ENCODE results near the gene TEDC1. TPM values are rescaled to one million over a fixed set of nuclear protein-coding genes. Genes with fewer than 3 reads are reported as not detected.

The TEDC1 gene
- total RNA-seq, 1 experiment from 2014 or later, result 17.6 TPM

GRCh38 chr14:105480807-105481801 is 9.9 kb upstream of the TEDC1 start:
- peak overlapping the region; percentile 75 for H3K4me3 Mint-ChIP-seq (ENCODE audit: unreplicated experiment)
- ChIA-PET CTCF (interaction anchor here (0.5 to 2.3 kb wide), 35 partner anchors 9 to 1337 kb away, joined by 3 to 45 read pairs (median 3); no protein-coding TSS in a partner anchor), POLR2A (interaction anchor here (0.6 to 2.5 kb wide), 10 partner anchors 9 to 713 kb away, joined by 3 to 30 read pairs (median 4); partner anchors contain the start of gene BRF1)
- intact Hi-C loops (cut with micrococcal nuclease), result loop anchor here (1.0 to 2.0 kb wide), 2 partner anchors 9 to 50 kb away; no protein-coding TSS in a partner anchor
- peaks cover 12% of the 10 kb centered on the region for H3K36me3 Mint-ChIP-seq (ENCODE audit: insufficient read depth, unreplicated experiment)
- DNase-seq (ENCODE audit: unreplicated experiment), result peak; percentile 88
- H3K27me3 Mint-ChIP-seq (ENCODE audit: insufficient read depth, unreplicated experiment), result no peaks in the 10 kb centered on the region
- peak; percentile 98 for TF ChIP-seq CTCF (IDR thresholded peaks at IDR 0.05; ENCODE audit: unreplicated experiment)
- no peaks in the 10 kb centered on the region for H3K9me3 Mint-ChIP-seq (ENCODE audit: unreplicated experiment)
- peaks cover 24% of the 10 kb centered on the region for H3K4me1 Mint-ChIP-seq (ENCODE audit: insufficient read depth, unreplicated experiment)
- TSS peak; percentile 86 for BruUV-seq (replicated peaks)
- H3K27ac Mint-ChIP-seq (ENCODE audit: low read depth, unreplicated experiment), result peak overlapping the region; percentile 99

- no peaks in the 10 kb centered on the region for H3K27me3 Mint-ChIP-seq (ENCODE audit: insufficient read depth, unreplicated experiment)
- BruUV-seq (replicated peaks), result TSS peak; percentile 64
- ChIA-PET POLR2A (interaction anchor here (0.7 to 2.5 kb wide), 6 partner anchors 8 to 714 kb away, joined by 3 to 30 read pairs (median 4); no protein-coding TSS in a partner anchor), CTCF (interaction anchor here (0.5 to 2.3 kb wide), 14 partner anchors 8 to 294 kb away, joined by 3 to 45 read pairs (median 4); no protein-coding TSS in a partner anchor)
- H3K27ac Mint-ChIP-seq (ENCODE audit: low read depth, unreplicated experiment), result peak overlapping the region; percentile 99
- intact Hi-C loops (cut with micrococcal nuclease), result loop anchor here (1.0 to 2.0 kb wide), 2 partner anchors 8 to 51 kb away; no protein-coding TSS in a partner anchor
- peaks cover 12% of the 10 kb centered on the region for H3K36me3 Mint-ChIP-seq (ENCODE audit: insufficient read depth, unreplicated experiment)
- peak; percentile 96 for DNase-seq (ENCODE audit: unreplicated experiment)
- H3K9me3 Mint-ChIP-seq (ENCODE audit: unreplicated experiment), result no peaks in the 10 kb centered on the region
- peak overlapping the region; percentile 75 for H3K4me3 Mint-ChIP-seq (ENCODE audit: unreplicated experiment)
- no peak for TF ChIP-seq CTCF (IDR thresholded peaks at IDR 0.05; ENCODE audit: unreplicated experiment)
- peaks cover 24% of the 10 kb centered on the region for H3K4me1 Mint-ChIP-seq (ENCODE audit: insufficient read depth, unreplicated experiment)
These were observed 9.1 kb upstream of the TEDC1 start for GRCh38 chr14:105481886-105482457.

- intact Hi-C loops (cut with micrococcal nuclease), result no loop called here
- BruUV-seq (replicated peaks), result no TSS peak
- DNase-seq (ENCODE audit: unreplicated experiment), result no peak
- no peaks in the 10 kb centered on the region for H3K27me3 Mint-ChIP-seq (ENCODE audit: insufficient read depth, unreplicated experiment)
- TF ChIP-seq CTCF (IDR thresholded peaks at IDR 0.05; ENCODE audit: unreplicated experiment), result no peak
- ChIA-PET POLR2A (interaction anchor here (1.4 to 2.5 kb wide), 4 partner anchors 7 to 51 kb away, joined by 4 to 30 read pairs (median 8); no protein-coding TSS in a partner anchor), CTCF (interaction anchor here (1.0 to 2.3 kb wide), 9 partner anchors 7 to 131 kb away, joined by 3 to 45 read pairs (median 4); no protein-coding TSS in a partner anchor)
- peak overlapping the region; percentile 99 for H3K27ac Mint-ChIP-seq (ENCODE audit: low read depth, unreplicated experiment)
- H3K4me1 Mint-ChIP-seq (ENCODE audit: insufficient read depth, unreplicated experiment), result peaks cover 20% of the 10 kb centered on the region
- H3K9me3 Mint-ChIP-seq (ENCODE audit: unreplicated experiment), result no peaks in the 10 kb centered on the region
- peak overlapping the region; percentile 75 for H3K4me3 Mint-ChIP-seq (ENCODE audit: unreplicated experiment)
- H3K36me3 Mint-ChIP-seq (ENCODE audit: insufficient read depth, unreplicated experiment), result peaks cover 12% of the 10 kb centered on the region
These were observed 8.4 kb upstream of the TEDC1 start for GRCh38 chr14:105482486-105483110.
